GM20431 (cell line): ENCODE measurements around the gene SENP6.
"Not testable (repeated sequence)": the region's sequence is repeated elsewhere in the genome, so short reads cannot be mapped to it uniquely, and the experiment has no call there.

Experiments used
- in situ Hi-C: fragments of 300-500 bp; cut with MseI, MboI; formaldehyde crosslinking; loops from one replicate; pipeline ENCODE4 v1.15.0; 2020; ENCODE audit warnings: low sequenced_read_pairs; ENCODE audit not compliant: unreplicated experiment

The SENP6 gene

GRCh38 chr6:75643173-75643572 lies 41.5 kb downstream of the SENP6 start:
- in situ Hi-C loops: no loop called here

GRCh38 chr6:75656479-75656878 lies 54.8 kb downstream of the SENP6 start:
- in situ Hi-C loops: no loop called here

- in situ Hi-C loops: no loop called here
Observed at GRCh38 chr6:75657327-75657726, 55.6 kb downstream of the SENP6 start.

- in situ Hi-C loops: no loop called here
Observed at GRCh38 chr6:75666592-75666991, 64.9 kb downstream of the SENP6 start.

GRCh38 chr6:75673884-75674283 lies 72.2 kb downstream of the SENP6 start:
- in situ Hi-C loops: no loop called here

- in situ Hi-C loops: no loop called here
Observed at GRCh38 chr6:75676377-75676776, 74.7 kb downstream of the SENP6 start.

- in situ Hi-C loops: not testable (repeated sequence)
Observed at GRCh38 chr6:75682548-75682947, 80.9 kb downstream of the SENP6 start.

GRCh38 chr6:75683005-75683404 lies 81.3 kb downstream of the SENP6 start:
- in situ Hi-C loops: not testable (repeated sequence)

- in situ Hi-C loops: not testable (repeated sequence)
Observed at GRCh38 chr6:75687535-75687934, 85.9 kb downstream of the SENP6 start.

- in situ Hi-C loops: not testable (repeated sequence)
Observed at GRCh38 chr6:75687937-75688336, 86.3 kb downstream of the SENP6 start.

GRCh38 chr6:75689576-75689975 lies 87.9 kb downstream of the SENP6 start:
- in situ Hi-C loops: no loop called here

- in situ Hi-C loops: no loop called here
Observed at GRCh38 chr6:75691012-75691411, 89.3 kb downstream of the SENP6 start.

- in situ Hi-C loops: no loop called here
Observed at GRCh38 chr6:75693534-75693933, 91.9 kb downstream of the SENP6 start.

GRCh38 chr6:75694406-75694805 lies 92.7 kb downstream of the SENP6 start:
- in situ Hi-C loops: no loop called here

- in situ Hi-C loops: not testable (repeated sequence)
Observed at GRCh38 chr6:75708334-75708733, 106.7 kb downstream of the SENP6 start.

- in situ Hi-C loops: no loop called here
Observed at GRCh38 chr6:75711173-75711572, 109.5 kb downstream of the SENP6 start.

GRCh38 chr6:75719133-75719532 lies 117.5 kb downstream of the SENP6 start:
- in situ Hi-C loops: no loop called here

- in situ Hi-C loops: no loop called here
Observed at GRCh38 chr6:75723382-75723781, 121.7 kb downstream of the SENP6 start.

- in situ Hi-C loops: no loop called here
Observed at GRCh38 chr6:75727206-75727605, 125.5 kb downstream of the SENP6 start.

GRCh38 chr6:75731029-75731428 lies 129.3 kb downstream of the SENP6 start:
- in situ Hi-C loops: not testable (repeated sequence)

- in situ Hi-C loops: no loop called here
Observed at GRCh38 chr6:75735491-75736186, 134.0 kb downstream of the SENP6 start.

GRCh38 chr6:75743971-75744370 lies 142.3 kb downstream of the SENP6 start:
- in situ Hi-C loops: no loop called here
